Omental fat pad (tissue), 4 donors: Measurements from ENCODE around the gene B3GNT8. TPM values are rescaled to one million over a fixed set of nuclear protein-coding genes. Genes with fewer than 3 reads are reported as not detected.

Experiments used
- ATAC-seq: fragments of 150-250 bp; one replicate; pipeline ENCODE4 v1.9.1; 2016; ENCODE audit warnings: mild to moderate bottlenecking, moderate library complexity; ENCODE audit not compliant: low FRiP score
- DNase-seq: peaks from one replicate; pipeline ENCODE4 v3.0.0-alpha.2; 2019; ENCODE audit warnings: low spot score
- total RNA-seq, 4 donors: library from RNA; depleted of rRNA; stranded (reverse); fragments of >200 nt; gene quantifications; one replicate each; pipeline ENCODE4 v1.1.0, GENCODE V29; 2016
- TF ChIP-seq, protein P1 (sequence below), 3 donors: fragments of 450-650 bp; IDR thresholded peaks; one replicate each; pipeline ENCODE4 v1.5.1; 2016 to 2017; ENCODE audit warnings: antibody characterized with exemption in 3 of 3, mild to moderate bottlenecking in 3 of 3, moderate library complexity in 2 of 3

Gene B3GNT8
- total RNA-seq, 4 donors from 2014 or later: 1.0 to 7.2 (median 4.7) TPM

DNA sequence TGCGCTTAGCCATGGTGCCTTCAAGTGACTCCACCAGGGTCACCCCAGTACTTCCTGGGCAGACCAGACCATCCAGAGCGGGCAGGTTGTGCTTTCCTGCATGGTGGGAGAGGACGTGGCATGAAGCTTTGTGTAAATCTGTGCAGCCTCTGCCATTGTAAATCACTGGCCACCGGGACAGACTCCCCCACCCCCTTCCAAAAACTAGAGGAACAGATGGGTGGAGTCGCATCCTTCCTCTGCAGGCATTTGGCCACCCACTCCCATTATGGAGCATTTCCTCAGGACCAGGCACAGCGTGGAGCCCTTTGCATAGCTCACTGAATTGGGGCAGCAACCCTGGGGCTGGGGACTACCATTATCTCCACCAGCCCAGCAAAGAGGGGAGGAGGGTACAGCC lies 21.4 kb downstream of the B3GNT8 start:
- DNase-seq (no peak), ATAC-seq (no peak)
- TF ChIP-seq, protein P1, sequence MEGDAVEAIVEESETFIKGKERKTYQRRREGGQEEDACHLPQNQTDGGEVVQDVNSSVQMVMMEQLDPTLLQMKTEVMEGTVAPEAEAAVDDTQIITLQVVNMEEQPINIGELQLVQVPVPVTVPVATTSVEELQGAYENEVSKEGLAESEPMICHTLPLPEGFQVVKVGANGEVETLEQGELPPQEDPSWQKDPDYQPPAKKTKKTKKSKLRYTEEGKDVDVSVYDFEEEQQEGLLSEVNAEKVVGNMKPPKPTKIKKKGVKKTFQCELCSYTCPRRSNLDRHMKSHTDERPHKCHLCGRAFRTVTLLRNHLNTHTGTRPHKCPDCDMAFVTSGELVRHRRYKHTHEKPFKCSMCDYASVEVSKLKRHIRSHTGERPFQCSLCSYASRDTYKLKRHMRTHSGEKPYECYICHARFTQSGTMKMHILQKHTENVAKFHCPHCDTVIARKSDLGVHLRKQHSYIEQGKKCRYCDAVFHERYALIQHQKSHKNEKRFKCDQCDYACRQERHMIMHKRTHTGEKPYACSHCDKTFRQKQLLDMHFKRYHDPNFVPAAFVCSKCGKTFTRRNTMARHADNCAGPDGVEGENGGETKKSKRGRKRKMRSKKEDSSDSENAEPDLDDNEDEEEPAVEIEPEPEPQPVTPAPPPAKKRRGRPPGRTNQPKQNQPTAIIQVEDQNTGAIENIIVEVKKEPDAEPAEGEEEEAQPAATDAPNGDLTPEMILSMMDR (IDR thresholded peaks at IDR 0.05): no peak

DNA sequence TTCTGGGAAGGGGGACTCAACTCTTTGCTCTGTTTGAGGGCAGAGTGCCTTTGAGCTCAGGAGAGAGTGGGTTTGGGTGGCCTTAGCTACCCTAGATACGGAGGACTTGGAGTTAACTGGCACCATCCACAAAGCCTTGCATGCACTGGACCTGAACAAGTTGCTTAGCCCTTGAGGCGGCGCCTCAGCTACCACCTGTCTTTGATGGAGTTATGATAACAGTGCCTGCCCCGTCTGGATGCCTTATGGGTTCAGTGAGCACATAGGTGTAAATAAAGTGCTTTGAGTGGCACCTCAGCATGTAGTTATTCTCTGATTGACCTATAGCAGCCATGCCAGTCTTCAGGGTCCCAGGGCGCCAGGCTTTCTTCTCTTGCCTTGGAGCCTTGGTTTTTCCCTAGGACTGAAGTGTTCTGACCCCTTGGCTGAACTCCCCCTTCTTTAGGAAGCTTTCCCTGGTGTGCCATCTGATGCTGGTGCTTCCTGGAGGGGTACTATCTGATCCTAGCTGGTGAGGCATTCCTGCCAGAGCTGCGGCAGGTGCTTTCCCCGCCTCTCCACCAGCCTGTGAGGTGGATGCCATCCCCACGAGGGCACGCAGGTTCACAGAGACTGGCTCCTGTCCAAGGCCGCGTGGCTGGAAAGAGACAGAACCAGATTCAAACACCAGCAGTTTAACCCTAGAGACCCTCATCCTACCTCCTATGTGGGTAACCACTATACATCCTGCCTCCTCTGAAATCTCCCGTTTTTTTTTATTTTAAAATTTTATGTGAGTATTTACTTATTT lies 23.8 kb downstream of the B3GNT8 start:
- ATAC-seq: no peak
- DNase-seq: no peak
- TF ChIP-seq, protein P1 (IDR thresholded peaks at IDR 0.05): no peak

DNA sequence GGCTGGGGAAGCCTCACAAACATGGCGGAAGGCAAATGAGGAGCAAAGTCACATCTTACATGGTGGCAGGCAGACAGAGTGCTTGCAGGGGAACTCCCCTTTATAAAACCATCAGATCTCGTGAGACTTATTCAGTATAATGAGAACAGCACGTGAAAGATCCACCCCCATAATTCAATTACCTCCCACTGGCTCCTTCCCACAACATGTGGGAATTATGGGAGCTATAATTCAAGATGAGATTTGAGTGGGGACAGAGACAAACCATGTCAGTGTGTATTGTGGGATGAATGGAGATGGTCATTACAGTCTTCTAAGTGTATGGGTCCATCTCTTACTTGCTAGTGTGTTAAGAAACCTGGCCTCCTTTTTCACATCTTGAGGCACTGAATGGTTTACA lies 25.2 kb downstream of the B3GNT8 start:
- TF ChIP-seq, protein P1 (IDR thresholded peaks at IDR 0.05): no peak
- no peak for ATAC-seq
- DNase-seq: no peak

DNA sequence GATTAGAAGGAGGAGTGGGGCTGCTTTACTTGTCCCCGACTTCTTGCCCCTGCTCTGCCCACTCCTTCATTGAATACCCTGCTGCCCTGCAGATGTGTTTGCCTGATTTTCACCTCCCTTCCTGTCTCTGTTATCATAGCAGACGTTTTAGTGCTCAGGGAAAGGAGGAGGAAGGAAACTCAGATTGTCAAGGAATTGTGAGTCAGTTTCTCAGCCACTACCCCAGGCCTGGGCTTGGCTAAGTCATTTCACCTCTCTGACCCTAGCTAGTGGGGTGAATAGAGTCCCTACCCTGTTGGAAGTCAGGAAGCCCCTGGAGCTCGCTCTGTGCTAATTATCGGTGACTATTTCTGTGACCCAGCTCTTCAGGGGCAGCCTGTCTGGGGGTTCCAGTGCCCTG lies 25.7 kb downstream of the B3GNT8 start:
- DNase-seq (no peak), ATAC-seq (no peak)
- TF ChIP-seq, protein P1 (IDR thresholded peaks at IDR 0.05): no peak

DNA sequence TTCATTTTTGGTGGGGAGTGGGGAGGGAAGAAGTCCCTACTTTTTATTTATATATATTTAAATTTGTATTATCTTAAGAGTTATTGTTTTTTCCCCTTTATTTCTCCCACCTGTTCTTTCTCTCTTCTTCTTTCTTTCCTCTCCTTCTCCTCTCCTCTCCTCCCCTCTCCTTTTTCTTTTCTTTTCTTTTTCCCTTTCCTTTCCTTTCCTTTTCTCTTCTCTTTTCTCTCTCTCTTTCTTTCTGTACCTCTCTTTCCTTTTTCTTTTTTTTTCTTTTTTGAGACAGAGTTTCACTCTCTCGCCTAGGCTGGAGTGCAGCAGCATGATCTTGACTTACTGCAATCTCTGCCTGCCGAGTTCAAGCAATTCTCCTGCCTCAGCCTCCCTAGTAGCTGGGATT lies 27.6 kb downstream of the B3GNT8 start:
- TF ChIP-seq, protein P1 (IDR thresholded peaks at IDR 0.05): no peak
- ATAC-seq (no peak), DNase-seq (no peak)

DNA sequence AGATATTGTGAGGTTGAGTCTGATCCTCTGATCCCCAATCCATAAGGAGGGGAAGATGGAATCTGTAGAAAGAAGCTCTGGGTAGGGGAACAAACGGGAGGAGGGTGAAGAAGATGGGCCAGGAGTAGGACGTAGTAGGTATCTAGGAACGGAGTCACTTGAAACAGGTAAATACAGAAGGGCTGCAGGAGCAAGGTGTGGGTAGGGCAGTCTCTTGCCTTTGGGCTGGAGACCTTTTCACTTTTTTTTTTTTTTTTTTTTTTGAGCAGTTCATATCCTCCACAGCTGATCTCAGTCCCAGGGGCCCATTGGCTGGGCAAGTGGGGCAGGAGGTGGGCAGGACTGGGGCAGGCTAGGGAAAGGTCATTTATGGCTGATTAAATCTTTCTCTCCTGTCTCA lies 28.1 kb downstream of the B3GNT8 start:
- ATAC-seq: no peak
- TF ChIP-seq, protein P1 (IDR thresholded peaks at IDR 0.05): no peak
- no peak for DNase-seq

DNA sequence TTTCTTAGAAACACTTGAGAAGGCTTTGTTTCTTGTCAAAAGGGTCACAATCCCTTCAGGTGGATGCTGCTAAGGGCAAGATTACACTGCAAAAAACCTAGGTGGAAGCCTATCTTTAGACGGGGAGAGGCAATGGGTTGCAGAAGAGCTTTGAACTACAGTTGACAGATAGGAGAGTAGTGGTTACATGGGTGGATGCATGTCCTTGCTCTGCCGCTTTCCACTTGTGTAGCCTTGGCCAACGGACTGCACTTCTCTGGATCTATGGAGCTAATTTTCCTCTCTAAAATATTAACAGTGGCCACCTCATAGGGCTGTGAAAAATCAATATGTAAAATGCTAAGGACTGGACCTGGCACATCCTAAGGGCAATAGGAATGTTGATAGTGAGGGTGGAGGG lies 28.6 kb downstream of the B3GNT8 start:
- TF ChIP-seq, protein P1 (IDR thresholded peaks at IDR 0.05): no peak
- DNase-seq (no peak), ATAC-seq (no peak)
